NB4 (cell line): ENCODE results near the gene INSIG2.

Experiments
- DNase-seq: peaks from one replicate; pipeline ENCODE4 v3.0.0; 2010; ENCODE audit warnings: low read depth
- H3K4me3 ChIP-seq: one replicate; pipeline ENCODE4 v1.5.1; 2011; ENCODE audit warnings: mild to moderate bottlenecking, low read depth, low read length, moderate library complexity
- MYC ChIP-seq: IDR thresholded peaks from 2 replicates; pipeline ENCODE4 v1.6.1; 2011; ENCODE audit warnings: low read depth, low read length
- POLR2A ChIP-seq: IDR thresholded peaks from 2 replicates; pipeline ENCODE4 v1.6.1; 2011; ENCODE audit warnings: mild to moderate bottlenecking; ENCODE audit not compliant: insufficient read length; ENCODE audit errors: extremely low read depth
- TF ChIP-seq, protein P1 (sequence below): IDR thresholded peaks from 2 replicates; pipeline ENCODE4 v1.6.1; 2011; ENCODE audit warnings: low read depth, low read length
- TF ChIP-seq, protein P2 (sequence below): IDR thresholded peaks from one replicate; pipeline ENCODE4 v1.5.1; 2012; ENCODE audit warnings: low read depth, low read length

INSIG2 gene

DNA sequence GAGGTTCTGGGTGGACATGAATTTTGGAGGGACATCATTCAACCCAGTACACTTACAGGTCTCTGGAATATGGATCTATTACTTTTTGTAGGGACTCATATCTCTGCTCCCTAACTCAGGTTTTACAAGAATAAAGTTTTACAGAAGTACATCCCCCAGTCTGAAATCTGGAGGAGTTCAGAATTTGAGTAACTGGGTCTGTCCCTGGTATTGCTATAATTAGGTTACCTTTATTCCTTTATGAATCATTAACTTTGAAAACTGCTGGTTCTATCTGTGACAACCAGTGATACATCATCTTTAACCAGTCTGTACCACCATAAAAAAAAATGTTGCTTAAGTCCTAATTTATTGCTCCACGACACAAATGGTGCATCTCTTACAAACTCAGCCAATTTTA, 59.9 kb downstream of the INSIG2 start:
- TF ChIP-seq, protein P1, sequence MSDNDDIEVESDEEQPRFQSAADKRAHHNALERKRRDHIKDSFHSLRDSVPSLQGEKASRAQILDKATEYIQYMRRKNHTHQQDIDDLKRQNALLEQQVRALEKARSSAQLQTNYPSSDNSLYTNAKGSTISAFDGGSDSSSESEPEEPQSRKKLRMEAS, result no peak
- TF ChIP-seq MYC, result no peak
- DNase-seq, result no peak

DNA sequence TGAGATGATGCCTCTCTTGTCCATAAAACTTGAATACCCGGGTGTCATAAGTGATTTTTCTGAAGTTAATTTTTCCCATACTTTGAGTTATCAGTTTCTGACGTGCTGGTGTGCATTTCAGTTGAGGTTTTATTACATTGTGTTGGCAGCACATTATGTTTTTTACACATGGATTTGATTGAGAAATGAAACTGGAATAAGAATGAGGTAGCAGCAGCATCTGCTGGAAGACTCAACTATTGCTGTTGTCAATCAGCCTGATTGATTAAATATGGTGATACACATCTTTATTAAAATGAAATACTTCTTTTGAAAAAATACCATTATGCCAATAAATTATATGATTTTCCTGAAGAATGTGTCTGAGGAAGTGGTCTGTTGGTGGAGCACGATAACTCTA, 60.5 kb downstream of the INSIG2 start:
- no peak overlapping the region for H3K4me3 ChIP-seq
- DNase-seq, result no peak
- TF ChIP-seq POLR2A (no peak), MYC (no peak)
- TF ChIP-seq, protein P1, result no peak
- TF ChIP-seq, protein P2, sequence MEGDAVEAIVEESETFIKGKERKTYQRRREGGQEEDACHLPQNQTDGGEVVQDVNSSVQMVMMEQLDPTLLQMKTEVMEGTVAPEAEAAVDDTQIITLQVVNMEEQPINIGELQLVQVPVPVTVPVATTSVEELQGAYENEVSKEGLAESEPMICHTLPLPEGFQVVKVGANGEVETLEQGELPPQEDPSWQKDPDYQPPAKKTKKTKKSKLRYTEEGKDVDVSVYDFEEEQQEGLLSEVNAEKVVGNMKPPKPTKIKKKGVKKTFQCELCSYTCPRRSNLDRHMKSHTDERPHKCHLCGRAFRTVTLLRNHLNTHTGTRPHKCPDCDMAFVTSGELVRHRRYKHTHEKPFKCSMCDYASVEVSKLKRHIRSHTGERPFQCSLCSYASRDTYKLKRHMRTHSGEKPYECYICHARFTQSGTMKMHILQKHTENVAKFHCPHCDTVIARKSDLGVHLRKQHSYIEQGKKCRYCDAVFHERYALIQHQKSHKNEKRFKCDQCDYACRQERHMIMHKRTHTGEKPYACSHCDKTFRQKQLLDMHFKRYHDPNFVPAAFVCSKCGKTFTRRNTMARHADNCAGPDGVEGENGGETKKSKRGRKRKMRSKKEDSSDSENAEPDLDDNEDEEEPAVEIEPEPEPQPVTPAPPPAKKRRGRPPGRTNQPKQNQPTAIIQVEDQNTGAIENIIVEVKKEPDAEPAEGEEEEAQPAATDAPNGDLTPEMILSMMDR, result no peak

More for the DNA sequence above, 59.9 kb downstream of the INSIG2 start:
- no peak overlapping the region for H3K4me3 ChIP-seq

DNA sequence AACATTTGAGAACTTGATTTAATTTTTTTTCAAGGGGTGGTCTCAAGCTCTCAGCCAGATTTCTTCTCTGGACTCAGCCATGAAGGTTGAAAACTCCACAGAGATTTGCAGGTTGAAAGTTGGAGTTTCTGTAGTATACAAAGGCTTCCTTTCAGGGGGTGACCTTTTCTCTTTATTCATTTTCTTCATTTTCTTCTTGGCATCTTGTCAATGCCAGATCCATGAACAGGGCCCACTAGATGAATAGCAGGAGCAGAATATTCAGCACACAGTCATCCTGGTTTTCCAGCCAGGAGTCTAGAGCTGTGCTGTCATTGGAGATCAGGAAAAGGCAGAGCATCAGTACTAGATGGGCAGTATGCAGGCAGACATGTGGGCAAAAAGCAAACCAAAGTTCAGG, 62.0 kb downstream of the INSIG2 start:
- no peak overlapping the region for H3K4me3 ChIP-seq
- no peak for TF ChIP-seq MYC
- TF ChIP-seq, protein P2, result no peak
- no peak for TF ChIP-seq POLR2A
- TF ChIP-seq, protein P1, result no peak

DNA sequence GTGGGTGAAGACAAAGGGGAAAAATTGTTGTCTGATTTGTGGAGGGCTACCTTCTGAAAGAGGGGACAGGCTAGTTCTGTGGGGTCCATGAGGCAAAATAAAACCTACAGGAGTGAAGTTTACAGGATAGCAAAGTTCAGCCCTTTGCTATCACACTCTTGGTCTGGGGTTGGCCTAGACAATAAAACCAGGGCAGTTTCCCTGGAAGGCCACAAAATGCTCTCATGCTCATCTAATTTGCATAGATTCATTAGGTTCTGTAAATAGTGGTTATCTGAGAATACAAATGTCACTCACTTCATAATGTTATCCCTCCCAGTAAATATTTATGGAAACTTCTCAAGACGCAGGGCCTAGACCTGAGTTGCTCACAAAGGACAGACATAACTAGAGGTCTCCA, 63.6 kb downstream of the INSIG2 start:
- H3K4me3 ChIP-seq, result no peak overlapping the region
- no peak for DNase-seq
- TF ChIP-seq MYC (no peak), POLR2A (no peak)
- TF ChIP-seq, protein P2, result no peak
- TF ChIP-seq, protein P1, result no peak

More for the DNA sequence above, 62.0 kb downstream of the INSIG2 start:
- DNase-seq, result no peak

DNA sequence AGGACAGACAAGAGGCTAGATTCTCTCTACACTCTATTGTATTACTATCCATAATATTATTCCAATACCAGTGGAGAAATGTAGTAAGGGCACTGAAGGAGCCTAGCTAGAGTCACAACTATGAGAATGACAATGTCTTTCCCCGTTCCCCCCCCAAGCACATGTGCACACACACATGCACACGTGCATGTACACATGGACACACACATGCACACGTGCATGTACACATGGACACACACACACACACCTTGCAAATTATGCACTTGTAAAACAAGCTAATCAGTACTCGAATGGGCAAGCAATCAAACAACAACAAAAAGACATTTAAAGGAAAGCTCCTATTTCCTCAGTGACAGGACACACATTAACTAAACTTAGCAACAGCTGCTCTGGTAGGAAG, 65.2 kb downstream of the INSIG2 start:
- TF ChIP-seq MYC (no peak), POLR2A (no peak)
- TF ChIP-seq, protein P2, result no peak
- TF ChIP-seq, protein P1, result no peak
- H3K4me3 ChIP-seq, result no peak overlapping the region
- DNase-seq, result no peak

DNA sequence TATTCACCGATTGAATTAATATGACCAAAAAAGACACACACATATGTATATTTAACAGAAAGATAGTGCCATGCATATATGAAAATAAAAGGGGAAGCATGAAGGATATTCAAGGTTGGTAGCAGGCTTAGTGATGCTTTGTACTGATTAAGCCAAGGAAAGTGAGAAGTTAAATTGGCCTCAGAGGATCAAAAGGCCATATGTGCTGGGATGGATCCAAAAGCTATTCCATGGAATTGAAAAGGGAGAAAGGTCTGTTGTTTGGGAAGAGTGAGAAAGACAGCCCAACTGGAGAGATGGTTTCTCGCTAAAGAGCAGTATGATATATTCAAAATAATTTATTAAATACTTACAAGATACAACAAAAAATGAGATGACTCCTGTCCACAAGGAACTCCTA, 65.9 kb downstream of the INSIG2 start:
- no peak for DNase-seq
- TF ChIP-seq MYC, result no peak
- no peak for TF ChIP-seq POLR2A
- TF ChIP-seq, protein P1, result no peak
- TF ChIP-seq, protein P2, result no peak
- H3K4me3 ChIP-seq, result no peak overlapping the region
